Measurements from ENCODE around the gene HNRNPM.

HNRNPM gene

DNA sequence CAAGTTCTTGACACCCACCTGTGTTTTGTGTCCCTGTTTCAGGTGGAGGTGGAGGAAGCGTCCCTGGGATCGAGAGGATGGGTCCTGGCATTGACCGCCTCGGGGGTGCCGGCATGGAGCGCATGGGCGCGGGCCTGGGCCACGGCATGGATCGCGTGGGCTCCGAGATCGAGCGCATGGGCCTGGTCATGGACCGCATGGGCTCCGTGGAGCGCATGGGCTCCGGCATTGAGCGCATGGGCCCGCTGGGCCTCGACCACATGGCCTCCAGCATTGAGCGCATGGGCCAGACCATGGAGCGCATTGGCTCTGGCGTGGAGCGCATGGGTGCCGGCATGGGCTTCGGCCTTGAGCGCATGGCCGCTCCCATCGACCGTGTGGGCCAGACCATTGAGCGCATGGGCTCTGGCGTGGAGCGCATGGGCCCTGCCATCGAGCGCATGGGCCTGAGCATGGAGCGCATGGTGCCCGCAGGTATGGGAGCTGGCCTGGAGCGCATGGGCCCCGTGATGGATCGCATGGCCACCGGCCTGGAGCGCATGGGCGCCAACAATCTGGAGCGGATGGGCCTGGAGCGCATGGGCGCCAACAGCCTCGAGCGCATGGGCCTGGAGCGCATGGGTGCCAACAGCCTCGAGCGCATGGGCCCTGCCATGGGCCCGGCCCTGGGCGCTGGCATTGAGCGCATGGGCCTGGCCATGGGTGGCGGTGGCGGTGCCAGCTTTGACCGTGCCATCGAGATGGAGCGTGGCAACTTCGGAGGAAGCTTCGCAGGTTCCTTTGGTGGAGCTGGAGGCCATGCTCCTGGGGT lies 41.0 kb downstream of the HNRNPM start:
- TF ChIP-seq, protein P1, sequence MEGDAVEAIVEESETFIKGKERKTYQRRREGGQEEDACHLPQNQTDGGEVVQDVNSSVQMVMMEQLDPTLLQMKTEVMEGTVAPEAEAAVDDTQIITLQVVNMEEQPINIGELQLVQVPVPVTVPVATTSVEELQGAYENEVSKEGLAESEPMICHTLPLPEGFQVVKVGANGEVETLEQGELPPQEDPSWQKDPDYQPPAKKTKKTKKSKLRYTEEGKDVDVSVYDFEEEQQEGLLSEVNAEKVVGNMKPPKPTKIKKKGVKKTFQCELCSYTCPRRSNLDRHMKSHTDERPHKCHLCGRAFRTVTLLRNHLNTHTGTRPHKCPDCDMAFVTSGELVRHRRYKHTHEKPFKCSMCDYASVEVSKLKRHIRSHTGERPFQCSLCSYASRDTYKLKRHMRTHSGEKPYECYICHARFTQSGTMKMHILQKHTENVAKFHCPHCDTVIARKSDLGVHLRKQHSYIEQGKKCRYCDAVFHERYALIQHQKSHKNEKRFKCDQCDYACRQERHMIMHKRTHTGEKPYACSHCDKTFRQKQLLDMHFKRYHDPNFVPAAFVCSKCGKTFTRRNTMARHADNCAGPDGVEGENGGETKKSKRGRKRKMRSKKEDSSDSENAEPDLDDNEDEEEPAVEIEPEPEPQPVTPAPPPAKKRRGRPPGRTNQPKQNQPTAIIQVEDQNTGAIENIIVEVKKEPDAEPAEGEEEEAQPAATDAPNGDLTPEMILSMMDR (IDR thresholded peaks at IDR 0.05), result no peak
- no peak overlapping the region for H3K27ac ChIP-seq

DNA sequence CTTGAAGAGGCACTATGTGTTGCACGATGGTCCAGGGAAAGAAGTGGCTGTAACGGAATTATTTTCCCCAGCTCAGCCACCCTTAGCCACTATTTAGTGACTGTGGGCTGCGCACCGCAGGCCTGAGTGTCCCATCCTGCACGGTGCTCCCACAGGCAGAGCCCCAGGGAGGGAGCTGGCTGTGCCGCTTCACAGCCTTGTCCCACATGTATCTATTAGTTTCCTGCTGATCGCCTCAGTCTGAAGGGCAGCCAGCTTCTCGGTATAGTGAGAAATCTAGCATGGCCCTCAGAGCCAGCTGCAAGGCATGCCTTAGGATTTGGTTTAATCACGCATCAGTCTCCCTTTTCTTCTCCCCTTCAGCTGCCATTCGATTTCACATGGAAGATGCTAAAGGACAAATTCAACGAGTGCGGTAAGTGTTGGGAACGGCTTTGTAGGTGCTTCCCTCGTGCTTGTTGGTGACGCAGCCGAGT lies 41.9 kb downstream of the HNRNPM start:
- TF ChIP-seq, protein P1 (IDR thresholded peaks at IDR 0.05), result no peak
- no peak for TF ChIP-seq ZFX (IDR thresholded peaks at IDR 0.05; ENCODE audit: borderline replicate concordance)
- no peak overlapping the region for H3K27ac ChIP-seq

DNA sequence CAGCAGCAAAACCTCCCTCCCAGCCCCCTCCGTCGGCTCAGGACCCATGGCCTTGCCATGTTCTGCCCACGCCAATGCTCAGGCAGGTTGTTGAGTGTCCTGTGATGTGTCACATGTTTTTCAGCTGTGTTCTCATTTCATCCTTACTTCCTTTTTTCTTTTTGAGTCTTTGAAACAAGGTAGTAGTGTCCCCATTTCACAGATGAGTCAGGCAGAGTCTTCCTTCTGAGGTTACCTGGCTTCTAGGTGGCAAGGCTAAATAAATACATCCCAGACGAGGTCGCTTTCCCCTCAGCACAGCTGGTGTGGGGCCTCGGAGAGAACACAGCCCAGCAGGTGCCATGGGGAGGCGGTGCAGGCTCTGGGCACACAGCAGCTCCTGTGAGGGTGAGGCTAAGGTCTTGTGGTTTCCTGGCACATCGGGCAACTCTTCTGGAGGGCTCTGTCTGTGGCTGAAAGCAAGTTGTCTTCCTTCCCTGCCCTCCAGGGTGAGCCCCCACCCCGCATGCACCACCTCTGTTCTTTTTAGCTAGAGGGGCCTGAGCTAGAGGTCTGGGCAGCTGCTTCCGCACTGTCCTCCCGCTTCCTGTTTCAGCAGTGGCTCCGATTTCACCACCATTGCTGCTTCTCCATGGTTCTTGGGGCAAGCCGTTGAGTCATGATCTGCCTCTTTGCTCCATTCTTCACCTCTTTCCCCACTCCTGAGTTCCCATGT lies 42.5 kb downstream of the HNRNPM start:
- TF ChIP-seq ZFX (IDR thresholded peaks at IDR 0.05; ENCODE audit: borderline replicate concordance), result no peak
- TF ChIP-seq, protein P1 (IDR thresholded peaks at IDR 0.05), result no peak
- H3K27ac ChIP-seq, result no peak overlapping the region

DNA sequence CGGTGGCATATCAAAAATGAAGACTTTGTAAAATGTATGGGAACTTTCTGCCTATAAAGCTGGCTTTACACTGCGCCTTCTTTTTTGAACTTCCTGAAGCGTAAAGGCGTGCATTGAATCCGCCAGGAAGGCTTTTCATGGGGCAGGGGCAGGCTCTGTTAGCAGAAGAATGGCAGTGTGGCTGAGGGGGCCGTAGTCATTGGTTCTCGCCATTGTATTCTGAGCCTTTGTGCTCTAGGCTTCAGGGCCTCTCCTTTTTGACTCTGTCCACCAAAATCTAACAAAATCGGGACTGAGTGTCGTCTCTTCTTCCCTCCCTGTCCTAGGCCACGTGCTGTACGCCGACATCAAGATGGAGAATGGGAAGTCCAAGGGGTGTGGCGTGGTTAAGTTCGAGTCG lies 43.6 kb downstream of the HNRNPM start:
- no peak overlapping the region for H3K27ac ChIP-seq
- TF ChIP-seq, protein P1 (IDR thresholded peaks at IDR 0.05), result no peak
- TF ChIP-seq ZFX (IDR thresholded peaks at IDR 0.05; ENCODE audit: borderline replicate concordance), result no peak

DNA sequence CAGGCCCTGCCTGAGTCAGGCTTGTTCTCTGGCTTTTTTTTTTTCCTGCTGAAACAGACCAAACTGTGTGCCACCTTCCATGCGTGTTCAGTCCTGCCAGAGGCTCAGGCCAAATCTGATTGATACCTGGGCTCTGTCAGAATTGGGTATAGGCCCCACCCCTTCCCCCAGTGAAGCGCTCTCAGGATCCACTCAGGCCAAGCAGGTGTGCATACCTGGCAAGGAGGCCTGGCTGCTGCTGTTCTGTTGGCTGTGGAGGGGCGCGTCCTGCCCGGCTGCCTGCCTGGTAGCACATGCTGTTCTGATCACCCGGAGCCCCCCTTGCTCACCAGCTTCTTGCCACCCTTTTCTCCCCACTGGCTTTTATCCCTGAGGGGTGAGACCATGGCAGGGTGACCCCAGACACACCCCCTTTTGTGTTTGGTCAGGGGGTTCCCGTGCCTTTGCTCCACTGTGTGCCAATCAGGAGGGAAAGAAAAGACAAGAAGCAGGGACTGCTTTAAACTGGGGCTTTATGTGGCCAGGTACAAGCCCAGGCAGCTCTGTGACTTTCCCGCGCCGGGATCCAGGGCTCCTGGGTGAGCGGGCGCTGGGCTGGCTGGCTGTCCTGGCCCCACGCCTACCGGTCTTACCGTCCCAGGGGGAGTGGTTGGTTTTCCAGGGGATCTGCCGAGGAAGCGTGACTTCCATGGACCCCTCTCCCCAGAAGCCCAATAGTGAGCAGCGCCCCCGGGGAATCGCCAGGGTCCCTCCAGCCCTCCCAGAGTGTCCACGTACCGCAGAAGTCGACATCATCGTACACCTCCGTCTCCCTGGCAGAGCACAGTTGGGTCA lies 45.0 kb downstream of the HNRNPM start:
- TF ChIP-seq, protein P1 (IDR thresholded peaks at IDR 0.05), result no peak
- no peak for TF ChIP-seq ZFX (IDR thresholded peaks at IDR 0.05; ENCODE audit: borderline replicate concordance)
- H3K27ac ChIP-seq, result no peak overlapping the region

DNA sequence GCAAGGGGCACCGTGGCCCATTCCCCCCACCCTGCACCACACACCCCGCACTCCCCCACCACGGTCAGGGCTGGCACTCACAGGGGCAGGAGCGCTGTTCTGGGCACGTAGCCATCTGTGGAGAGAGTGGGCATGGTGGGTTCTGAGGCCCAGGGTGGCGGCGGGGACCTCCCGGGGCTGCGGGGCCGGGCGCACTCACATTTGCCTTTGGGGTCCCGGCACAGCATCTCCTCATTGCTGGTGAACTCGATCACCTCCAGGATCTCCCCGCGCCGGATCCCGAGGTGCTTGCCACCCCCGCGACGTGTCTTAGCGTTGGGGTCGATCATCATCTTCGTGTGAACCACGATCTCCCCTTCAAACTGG lies 45.6 kb downstream of the HNRNPM start:
- TF ChIP-seq, protein P1 (IDR thresholded peaks at IDR 0.05), result no peak
- TF ChIP-seq ZFX (IDR thresholded peaks at IDR 0.05; ENCODE audit: borderline replicate concordance), result no peak
- H3K27ac ChIP-seq, result no peak overlapping the region
